Left colon (tissue), 2 donors: ENCODE measurements around the gene UBXN7. TPM values are rescaled to one million over a fixed set of nuclear protein-coding genes. Genes with fewer than 3 reads are reported as not detected.

Experiments
- total RNA-seq, 2 donors: library from RNA; stranded (reverse); fragmentation: NEBNext Ultra II Directional; extraction: Animal tissue kit (Norgen Biotek cat#: 25700); gene quantifications; one replicate each; pipeline ENCODE4 v1.2.1, GENCODE V29; 2021
- donor health status: DM: no; HTN: no; CAD: no.
- donor health status: DM: yes; HTN: yes; CAD: no.

The UBXN7 gene
- total RNA-seq, 2 donors from 2014 or later: 25.9 to 35.2 TPM

Other genes starting within 250 kb of the UBXN7 start
- gene ZDHHC19, start 221.0 kb downstream of the UBXN7 start, total RNA-seq: not detected
- 10 to 100 TPM in 1 of 2 donors, under 1 TPM in 1; 0.46 to 86.3 TPM for gene SLC51A, start 215.9 kb downstream of the UBXN7 start, total RNA-seq
- 10 to 100 TPM; 57.7 to 64.6 TPM for gene PCYT1A, start 144.7 kb downstream of the UBXN7 start, total RNA-seq
- gene DYNLT2B, start 114.2 kb downstream of the UBXN7 start, total RNA-seq: 1 to 10 TPM; 1.7 to 2.2 TPM
- gene TM4SF19, start 94.0 kb downstream of the UBXN7 start, total RNA-seq: not detected
- 10 to 100 TPM; 22.1 to 23.9 TPM for gene RNF168, start 71.3 kb upstream of the UBXN7 start, total RNA-seq
- not detected for gene SMCO1, start 82.9 kb upstream of the UBXN7 start, total RNA-seq
- gene WDR53, start 136.1 kb upstream of the UBXN7 start, total RNA-seq: 1 to 10 TPM; 6.8 to 8.6 TPM
- 10 to 100 TPM in 1 of 2 donors, 1 to 10 TPM in 1; 9.2 to 10.1 TPM for gene FBXO45, start 136.2 kb upstream of the UBXN7 start, total RNA-seq
- gene NRROS, start 207.3 kb upstream of the UBXN7 start, total RNA-seq: 1 to 10 TPM; 1.3 to 4.0 TPM